ENCODE measurements around the gene TMEM26.

The TMEM26 gene

GRCh38 chr10:61452655-61453641, at the start of gene TMEM26:
TMEM26 (minus strand) TSS chr10:61453381; CDS start chr10:61453081, 300 bp downstream.
- ATAC-seq = no peak

GRCh38 chr10:61500460-61500859, 47.3 kb upstream of the TMEM26 start:
- peak in 1 of 2 donors; percentile 45 for ATAC-seq

GRCh38 chr10:61492364-61492995, 39.3 kb upstream of the TMEM26 start:
- ATAC-seq = no peak

DNA sequence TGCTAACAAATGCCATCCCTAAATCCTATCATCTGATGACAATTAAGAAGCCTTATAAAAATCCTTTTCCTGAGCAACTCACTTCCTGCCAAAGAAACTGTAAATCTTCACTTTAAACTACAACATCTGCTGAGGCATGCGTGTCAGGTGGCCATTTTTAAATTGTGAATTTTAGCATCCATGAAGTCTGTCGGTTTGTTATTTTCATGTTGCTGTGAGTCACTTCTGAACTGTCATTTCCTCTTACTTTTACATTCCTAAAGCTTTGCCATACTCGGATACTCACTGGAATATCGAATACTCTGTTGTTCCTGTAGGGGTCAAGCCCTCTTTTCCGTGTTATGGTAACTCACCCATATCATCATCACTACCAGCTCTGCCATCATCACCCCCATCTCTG, 34.3 kb upstream of the TMEM26 start:
- ATAC-seq = no peak

GRCh38 chr10:61486738-61487396, 33.7 kb upstream of the TMEM26 start:
- ATAC-seq = no peak

DNA sequence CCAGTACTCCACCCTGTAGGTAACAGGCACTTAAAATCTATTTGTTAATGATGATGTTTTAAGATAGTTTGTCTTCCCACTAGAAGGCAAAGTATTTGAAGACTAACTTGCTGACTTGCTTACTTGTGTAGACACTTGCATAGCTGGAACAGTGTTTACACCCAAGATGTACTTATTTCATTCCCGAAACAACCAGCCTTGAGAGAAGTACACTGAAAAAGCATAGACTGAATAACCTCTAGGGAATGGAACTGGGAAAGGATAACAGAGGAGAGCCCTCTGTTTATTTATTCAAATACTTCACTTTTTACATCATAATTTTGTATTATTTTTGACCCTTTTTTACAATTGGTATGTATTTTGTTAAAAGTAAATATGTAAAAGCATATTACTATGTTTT, 33.1 kb upstream of the TMEM26 start:
- no peak for ATAC-seq

DNA sequence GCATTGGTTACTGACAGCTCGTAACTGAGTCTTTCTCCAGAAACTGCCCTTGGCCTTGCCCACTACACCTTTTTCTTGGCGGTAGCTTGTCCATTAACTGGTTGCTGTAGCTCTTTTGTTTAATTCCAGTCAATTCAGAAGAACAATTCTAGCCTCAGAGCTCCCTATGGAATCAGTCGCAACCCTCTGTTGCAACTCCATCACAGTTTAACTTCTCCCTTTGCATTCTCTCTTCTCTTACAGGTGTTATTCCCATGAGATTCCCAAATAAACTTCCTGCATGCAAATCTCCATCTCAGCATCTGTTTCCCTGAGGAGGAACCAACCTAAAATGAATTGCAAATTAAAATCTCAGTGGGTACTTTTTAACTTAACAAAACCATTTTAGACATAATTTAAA, 28.4 kb upstream of the TMEM26 start:
- ATAC-seq = no peak

DNA sequence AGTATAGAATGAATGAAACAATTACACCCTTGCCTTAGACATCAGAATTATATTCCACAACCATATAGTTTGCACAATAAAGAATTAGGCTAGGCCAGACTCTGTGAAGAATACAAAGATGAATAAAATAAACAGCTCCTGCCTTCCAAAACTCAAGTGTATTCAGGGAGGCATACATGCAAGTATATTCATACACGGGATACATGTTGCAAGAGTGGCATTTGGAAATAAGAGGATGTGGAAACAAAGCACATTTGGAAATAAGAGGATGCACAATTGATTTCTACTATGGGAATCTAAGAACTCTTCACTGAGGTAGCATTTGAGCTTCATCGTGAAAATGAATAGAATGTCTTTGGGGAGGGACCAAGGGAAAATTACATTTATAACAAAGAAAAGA, 27.0 kb upstream of the TMEM26 start:
- no peak for ATAC-seq

- no peak for ATAC-seq
Observed at GRCh38 chr10:61478621-61479312, 25.6 kb upstream of the TMEM26 start.

DNA sequence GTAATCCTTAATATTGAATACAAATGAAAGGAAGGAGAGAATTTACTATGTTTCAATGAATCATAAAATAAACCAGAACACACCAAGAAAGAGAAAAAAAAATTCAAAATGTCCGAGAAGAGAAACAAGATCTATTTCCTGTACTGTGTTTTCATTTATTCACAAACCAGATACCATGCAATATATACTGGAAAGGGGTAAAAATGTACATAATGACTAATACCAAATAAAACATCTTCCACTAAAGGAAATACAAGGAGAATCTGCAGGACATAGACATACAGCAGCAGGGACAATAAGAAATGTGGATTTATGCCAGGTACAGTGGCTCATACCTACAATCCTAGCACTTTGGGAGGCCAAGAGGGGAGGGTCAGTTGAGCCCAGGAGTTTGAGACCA, 24.3 kb upstream of the TMEM26 start:
- ATAC-seq = no peak

- ATAC-seq = no peak
Observed at GRCh38 chr10:61476529-61476928, 23.3 kb upstream of the TMEM26 start.

DNA sequence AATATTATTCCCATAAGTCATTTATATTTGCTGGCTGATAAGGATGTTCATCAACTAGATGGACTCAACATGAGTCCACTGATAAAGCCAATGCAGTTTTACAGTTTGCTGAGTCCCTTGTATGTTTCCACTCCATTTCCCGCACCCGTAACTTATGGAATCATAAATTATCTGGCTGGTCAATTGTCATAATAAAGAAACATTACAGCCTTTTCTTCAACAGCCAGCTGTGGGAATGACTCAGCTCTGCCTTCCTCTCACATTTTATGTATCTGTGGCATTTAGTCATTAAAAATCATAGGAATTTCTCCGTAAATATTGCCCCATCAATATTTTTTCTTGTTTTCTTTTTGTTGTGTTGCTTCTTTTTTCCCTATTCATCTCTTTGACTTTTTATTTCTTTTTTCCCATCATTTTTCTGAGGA, 22.3 kb upstream of the TMEM26 start:
- no peak for ATAC-seq

DNA sequence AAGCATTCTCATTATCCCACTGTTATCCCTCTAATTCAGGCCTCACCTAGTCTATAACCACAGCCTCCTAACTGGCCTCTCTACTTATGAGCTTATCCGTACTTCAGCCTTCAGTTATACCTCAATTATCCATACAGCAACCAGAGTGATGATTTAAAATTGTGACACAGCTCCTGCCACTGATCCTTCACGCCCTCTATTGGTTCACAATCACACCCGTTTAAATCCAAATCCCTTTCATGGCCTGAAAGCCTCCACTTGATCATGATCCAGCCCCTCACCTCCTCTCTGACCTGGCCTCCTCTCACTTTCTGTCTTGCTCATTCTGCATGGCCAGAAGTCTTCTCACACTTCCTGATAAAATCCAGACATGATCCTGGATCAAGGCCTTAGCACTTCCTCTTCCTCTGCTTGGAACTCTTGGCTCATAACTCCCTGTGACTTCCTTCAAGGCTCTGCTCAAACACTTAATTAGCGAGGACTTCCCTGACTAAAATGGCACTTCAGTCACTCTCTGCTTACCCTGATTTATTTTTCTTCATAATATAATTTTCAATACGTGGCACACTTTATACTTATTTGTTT, 19.0 kb upstream of the TMEM26 start:
- no peak for ATAC-seq

DNA sequence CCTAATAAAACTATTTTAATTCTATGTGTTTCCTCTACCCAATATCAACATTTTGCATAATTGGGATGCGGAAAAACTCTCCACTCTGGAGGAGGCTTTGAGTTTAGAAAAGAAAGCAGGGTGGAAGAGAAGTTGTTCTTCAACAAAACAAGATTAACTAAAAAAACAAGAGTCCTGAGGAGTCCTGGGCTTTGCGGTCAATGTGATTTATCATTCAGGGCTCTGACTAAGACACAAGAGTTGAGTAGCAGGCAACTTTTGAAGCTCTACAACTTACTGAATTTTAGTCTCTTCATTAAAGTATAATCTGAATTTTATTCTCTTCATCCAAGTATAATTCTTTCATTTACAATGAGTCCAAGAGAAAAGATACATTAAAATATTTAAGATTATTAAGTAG, 18.3 kb upstream of the TMEM26 start:
- no peak for ATAC-seq

GRCh38 chr10:61470740-61471139, 17.6 kb upstream of the TMEM26 start:
- ATAC-seq = no peak

- no peak for ATAC-seq
Observed at GRCh38 chr10:61465901-61466632, 12.9 kb upstream of the TMEM26 start.

DNA sequence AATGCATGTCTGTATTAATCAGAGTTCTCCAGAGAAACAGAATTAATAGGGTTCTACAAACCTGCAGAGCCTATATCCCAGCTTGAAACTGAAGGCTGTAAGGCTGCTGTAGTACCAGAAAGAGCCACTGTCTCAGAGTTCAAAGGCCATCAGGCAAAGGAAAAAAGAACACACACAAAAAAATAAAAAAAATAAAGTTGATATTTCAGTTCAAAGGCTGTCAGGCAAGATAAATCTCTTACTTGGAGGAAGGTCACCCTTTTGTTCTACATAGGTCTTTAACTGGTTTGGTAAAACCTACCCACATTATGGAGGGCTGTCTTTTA, 12.0 kb upstream of the TMEM26 start:
- ATAC-seq = no peak

GRCh38 chr10:61464461-61465170, 11.4 kb upstream of the TMEM26 start:
- ATAC-seq = no peak

DNA sequence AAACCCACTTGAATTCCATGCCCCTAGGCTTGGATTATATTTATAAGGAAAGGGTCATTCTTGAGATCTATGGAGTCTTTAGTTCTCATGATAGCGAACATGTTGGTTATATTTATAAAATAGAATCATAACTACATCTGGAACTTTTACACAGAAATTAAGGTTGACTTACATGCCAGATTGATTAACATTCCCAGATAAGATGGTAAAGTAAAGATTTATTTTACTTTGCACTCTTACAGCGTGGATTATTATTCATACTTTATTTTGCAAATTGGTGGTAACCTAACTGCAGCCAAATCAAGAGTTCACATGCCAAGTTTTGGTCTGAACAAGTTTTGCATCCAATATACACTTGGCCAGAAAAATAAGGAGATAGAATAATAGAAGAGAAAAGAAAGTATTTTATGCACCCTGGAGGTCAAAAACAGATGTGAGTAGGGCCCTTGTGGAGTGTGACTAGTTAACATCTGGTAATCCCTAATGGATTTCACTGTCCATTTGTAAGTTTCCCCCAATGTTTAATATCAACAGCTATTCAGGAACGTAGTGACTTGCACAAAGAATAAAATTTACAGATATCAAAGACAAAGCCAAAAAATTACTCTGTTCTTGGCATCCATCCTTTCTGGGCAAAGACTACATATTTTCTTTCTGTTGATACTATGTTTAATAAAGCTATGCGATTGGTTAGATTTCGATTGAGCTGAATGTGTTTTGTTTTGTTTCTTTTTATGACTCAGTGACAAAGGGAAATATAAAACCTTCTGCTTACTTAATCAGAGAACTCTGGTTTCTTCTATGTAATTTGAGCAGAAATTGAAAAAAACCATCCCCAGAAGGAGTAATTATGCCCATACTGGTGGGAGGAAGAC, 10.1 kb upstream of the TMEM26 start:
- no peak for ATAC-seq

DNA sequence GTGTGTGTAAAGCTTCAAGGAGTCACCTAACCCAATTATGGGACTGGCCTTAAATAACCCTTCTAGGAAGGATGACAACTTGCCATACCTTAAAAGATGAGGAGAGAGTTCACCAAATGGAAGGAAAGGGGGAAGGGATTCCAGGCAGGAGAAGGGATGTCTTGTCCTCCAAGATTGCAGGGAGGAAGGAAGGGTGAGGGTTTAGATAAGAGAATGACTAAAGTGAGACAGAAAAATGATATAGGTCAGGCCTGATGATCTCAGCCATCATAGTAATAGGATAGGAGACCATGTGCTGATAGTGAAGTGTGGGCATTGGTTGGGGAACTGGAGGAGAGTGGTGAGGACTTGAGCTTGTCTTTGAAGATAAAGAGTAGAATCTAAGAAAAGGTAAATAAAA, 7.7 kb upstream of the TMEM26 start:
- no peak for ATAC-seq
